Stimulated activated CD4-positive, alpha-beta T cell treated with anti-CD3 and anti-CD28 coated beads, TNF-alpha, amount 100 ng/mL, for 48 hours (primary cell): ENCODE measurements around the gene SYN1.

Experiments used
- DNase-seq, 3 donors: peaks; one replicate each; pipeline ENCODE4 v3.0.0-alpha.2; 2020; ENCODE audit warnings: low read depth in 3 of 3

SYN1 gene

DNA sequence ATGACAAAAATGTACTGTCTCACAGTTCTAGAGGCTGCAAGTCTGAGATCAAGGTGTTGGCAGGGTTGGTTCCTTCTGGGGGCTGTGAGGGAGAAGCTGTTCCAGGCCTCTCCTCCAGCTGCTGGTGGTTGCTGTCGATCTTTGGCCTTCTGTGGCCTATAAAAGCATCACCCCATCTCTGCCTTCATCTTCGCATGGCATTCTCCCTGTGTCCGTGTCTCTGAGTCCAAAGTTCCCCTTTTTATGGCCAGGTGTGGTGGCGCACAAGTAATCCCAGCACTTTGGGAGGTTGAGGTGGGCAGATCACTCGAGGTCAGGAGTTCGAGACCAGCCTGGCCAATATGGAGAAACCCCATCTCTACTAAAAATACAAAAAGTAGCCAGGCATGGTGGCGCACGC is 90.1 kb downstream of the SYN1 start:
- no peak for DNase-seq

DNA sequence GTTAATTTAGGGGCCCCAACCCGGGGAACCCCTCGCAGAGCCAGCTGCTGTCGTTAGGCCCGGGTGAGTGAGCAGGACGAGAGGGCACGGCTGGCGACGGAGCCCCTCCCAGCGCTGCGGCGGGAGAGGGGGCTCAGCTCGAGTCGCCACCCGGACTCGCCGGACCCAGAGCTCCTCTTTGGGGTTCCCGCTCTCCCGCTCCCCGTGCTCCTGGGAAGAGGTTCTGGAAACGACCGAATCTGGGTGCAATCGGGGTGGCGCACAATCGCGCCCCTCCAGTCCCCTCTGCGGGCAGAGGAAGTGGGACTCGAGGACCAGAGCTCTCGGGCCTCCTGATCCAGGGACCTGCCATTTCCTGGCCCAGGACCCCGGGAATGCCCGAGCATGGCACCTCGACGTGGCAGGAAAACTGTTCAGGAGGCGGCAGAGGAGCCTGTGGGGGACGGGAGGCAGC is 95.9 kb downstream of the SYN1 start:
- no peak for DNase-seq

DNA sequence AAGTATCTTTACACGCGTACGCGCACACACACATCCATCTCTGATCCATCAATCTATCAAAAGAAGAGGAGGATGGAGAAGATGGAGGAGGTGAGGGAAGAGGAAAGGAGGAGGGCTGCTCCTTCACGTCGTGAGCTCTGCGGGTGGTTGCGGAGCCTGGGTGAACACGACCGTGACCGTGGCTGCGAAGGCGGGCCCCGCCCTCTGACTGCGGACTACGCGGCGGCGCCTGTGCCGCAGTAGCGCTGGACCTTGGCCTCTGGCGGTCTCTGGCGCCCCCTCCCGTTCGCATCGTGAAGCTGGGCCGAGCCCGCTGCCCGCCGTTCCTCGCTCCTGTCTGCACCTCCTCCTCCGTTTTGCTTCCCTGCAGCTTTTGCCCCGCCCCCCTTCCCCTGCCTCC is 96.4 kb downstream of the SYN1 start:
- peak; percentile 60 to 78 (median 64) for DNase-seq
